ENCODE measurements around the gene LIN7C.

LIN7C gene

GRCh38 chr11:27467181-27467913 is 39.2 kb downstream of the LIN7C start:
- FAIRE-seq (no peak), DNase-seq (ENCODE audit: insufficient read length, low spot score) (no peak)
- no peak for TF ChIP-seq CTCF (IDR thresholded peaks at IDR 0.05; ENCODE audit: insufficient read depth, missing control alignments)

GRCh38 chr11:27466363-27466762 is 40.2 kb downstream of the LIN7C start:
- TF ChIP-seq CTCF (IDR thresholded peaks at IDR 0.05; ENCODE audit: insufficient read depth, missing control alignments), result no peak
- no peak for FAIRE-seq
- DNase-seq (ENCODE audit: insufficient read length, low spot score), result no peak

- FAIRE-seq (no peak), DNase-seq (ENCODE audit: insufficient read length, low spot score) (no peak)
- no peak for TF ChIP-seq CTCF (IDR thresholded peaks at IDR 0.05; ENCODE audit: insufficient read depth, missing control alignments)
Measured at GRCh38 chr11:27465629-27466028, 40.9 kb downstream of the LIN7C start.

- no peak for DNase-seq (ENCODE audit: insufficient read length, low spot score)
- FAIRE-seq, result no peak
- no peak for TF ChIP-seq CTCF (IDR thresholded peaks at IDR 0.05; ENCODE audit: insufficient read depth, missing control alignments)
Measured at GRCh38 chr11:27464909-27465308, 41.7 kb downstream of the LIN7C start.

GRCh38 chr11:27464289-27464696 is 42.3 kb downstream of the LIN7C start:
- no peak for TF ChIP-seq CTCF (IDR thresholded peaks at IDR 0.05; ENCODE audit: insufficient read depth, missing control alignments)
- no peak for DNase-seq (ENCODE audit: insufficient read length, low spot score)
- FAIRE-seq, result no peak

- FAIRE-seq (no peak), DNase-seq (ENCODE audit: insufficient read length, low spot score) (no peak)
- no peak for TF ChIP-seq CTCF (IDR thresholded peaks at IDR 0.05; ENCODE audit: insufficient read depth, missing control alignments)
Measured at GRCh38 chr11:27462543-27462942, 44.0 kb downstream of the LIN7C start.

- TF ChIP-seq CTCF (IDR thresholded peaks at IDR 0.05; ENCODE audit: insufficient read depth, missing control alignments), result no peak
- DNase-seq (ENCODE audit: insufficient read length, low spot score) (no peak), FAIRE-seq (no peak)
Measured at GRCh38 chr11:27460158-27460978, 46.2 kb downstream of the LIN7C start.

All from D721Med (cell line).